Muscle layer of colon (tissue), 2 donors: ENCODE measurements around the gene PRKAB1.
"Not testable (repeated sequence)": the region's sequence is repeated elsewhere in the genome, so short reads cannot be mapped to it uniquely, and the experiment has no call there.

Experiments used
- H3K27ac ChIP-seq: one replicate; pipeline ENCODE4 v1.7.0; 2013; ENCODE audit warnings: low read depth, mild to moderate bottlenecking, low read length, moderate library complexity
- H3K27me3 ChIP-seq, 2 donors: one replicate each; pipeline ENCODE4 v1.7.0; 2013; ENCODE audit warnings: low read length in 2 of 2, mild to moderate bottlenecking in 2 of 2; ENCODE audit not compliant: insufficient read depth in 2 of 2, control insufficient read depth in 1 of 2
- H3K36me3 ChIP-seq: one replicate; pipeline ENCODE4 v1.7.0; 2013; ENCODE audit warnings: mild to moderate bottlenecking, low read length; ENCODE audit not compliant: insufficient read depth
- H3K4me1 ChIP-seq: one replicate; pipeline ENCODE4 v1.7.0; 2013; ENCODE audit warnings: mild to moderate bottlenecking, low read length; ENCODE audit not compliant: insufficient read depth
- H3K4me3 ChIP-seq, 2 donors: one replicate each; pipeline ENCODE4 v1.7.0; 2013; ENCODE audit warnings: low read length in 2 of 2, low read depth in 1 of 2, mild to moderate bottlenecking in 1 of 2, moderate library complexity in 1 of 2
- H3K9ac ChIP-seq: one replicate; pipeline ENCODE4 v1.7.0; 2013; ENCODE audit warnings: low read length
- H3K9me3 ChIP-seq: one replicate; pipeline ENCODE4 v1.7.0; 2013; ENCODE audit warnings: mild to moderate bottlenecking, low read length
- donor health status: abdominal sarcoma.
- donor health status: Adenocarcinoma of cecum.

The PRKAB1 gene, protein sequence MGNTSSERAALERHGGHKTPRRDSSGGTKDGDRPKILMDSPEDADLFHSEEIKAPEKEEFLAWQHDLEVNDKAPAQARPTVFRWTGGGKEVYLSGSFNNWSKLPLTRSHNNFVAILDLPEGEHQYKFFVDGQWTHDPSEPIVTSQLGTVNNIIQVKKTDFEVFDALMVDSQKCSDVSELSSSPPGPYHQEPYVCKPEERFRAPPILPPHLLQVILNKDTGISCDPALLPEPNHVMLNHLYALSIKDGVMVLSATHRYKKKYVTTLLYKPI

DNA sequence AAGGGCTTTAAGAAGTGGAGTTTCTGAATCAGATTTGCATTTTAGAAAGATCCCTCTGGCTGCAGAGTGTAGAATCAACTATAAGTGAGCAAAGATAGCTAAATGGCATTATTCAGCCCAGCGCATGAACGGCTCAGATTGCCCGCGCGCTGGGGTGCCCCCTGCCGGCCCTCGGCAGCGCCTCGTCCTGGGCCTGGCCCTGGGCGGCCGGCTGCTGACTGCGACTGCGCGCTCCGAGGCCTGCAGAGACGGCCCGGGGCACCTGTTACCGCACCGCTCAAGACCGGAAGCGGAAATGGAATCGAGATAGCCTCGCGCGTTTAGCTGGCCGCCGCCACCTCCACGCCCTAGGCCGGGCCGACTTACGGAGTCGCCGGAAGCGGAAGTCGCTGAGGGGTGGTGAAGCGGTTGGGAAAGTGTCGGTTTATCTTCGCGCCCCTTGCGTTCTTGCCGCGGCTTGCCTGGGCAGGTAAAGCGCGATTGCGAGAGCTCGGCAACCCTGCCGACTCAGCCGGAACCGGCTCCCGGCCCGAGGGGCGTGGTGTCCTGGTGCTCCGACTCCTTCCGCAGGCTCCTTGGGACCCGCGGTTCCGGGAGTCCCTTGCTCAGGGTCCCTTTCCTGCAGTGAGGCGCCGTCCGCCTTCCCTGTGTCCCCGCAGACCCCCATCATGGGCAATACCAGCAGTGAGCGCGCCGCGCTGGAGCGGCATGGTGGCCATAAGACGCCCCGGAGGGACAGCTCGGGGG, at the start of gene PRKAB1:
Gene PRKAB1, plus strand, starts transcription at position 557 of the 747 bp plus-strand sequence. Its CDS starts 112 bp downstream, at position 669.
- no peaks in the 10 kb centered on the region for H3K9me3 ChIP-seq
- H3K27ac ChIP-seq = peak within 1 kb of the TSS; percentile 73
- peak within 1 kb of the TSS; percentile 91 for H3K9ac ChIP-seq
- peak within 1 kb of the TSS; percentile 67 to 94 for H3K4me3 ChIP-seq
- peaks cover 24% of the 10 kb centered on the region for H3K4me1 ChIP-seq
- peaks cover 14% of the 10 kb centered on the region for H3K36me3 ChIP-seq
- H3K27me3 ChIP-seq = no peaks in the 10 kb centered on the region

DNA sequence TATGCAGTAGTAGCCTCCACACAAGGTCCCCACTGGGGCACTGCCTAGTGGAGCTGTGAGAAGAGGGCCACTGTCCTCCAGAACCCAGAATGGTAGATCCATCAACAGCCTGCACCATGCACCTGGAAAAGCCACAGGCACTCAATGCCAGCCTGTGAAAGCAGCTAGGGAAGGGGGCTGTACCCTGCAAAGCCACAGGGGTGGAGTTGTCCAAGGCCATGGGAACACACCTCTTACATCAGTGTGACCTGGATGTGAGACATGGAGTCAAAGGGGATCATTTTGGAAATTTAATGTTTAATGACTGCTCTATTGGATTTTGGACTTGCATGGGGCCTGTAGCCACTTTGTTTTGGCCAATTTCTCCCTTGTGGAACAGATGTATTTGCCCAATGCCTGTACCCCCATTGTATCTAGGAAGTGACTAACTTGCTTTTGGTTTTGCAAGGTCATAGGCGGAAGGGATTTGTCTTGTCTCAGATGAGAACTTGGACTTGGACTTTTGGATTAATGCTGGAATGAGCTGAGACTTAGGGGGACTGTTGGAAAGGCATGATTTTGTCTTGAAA, 49.5 kb upstream of the PRKAB1 start:
- not testable (repeated sequence) for H3K27ac ChIP-seq, H3K36me3 ChIP-seq, H3K9ac ChIP-seq, H3K27me3 ChIP-seq, H3K4me1 ChIP-seq, H3K4me3 ChIP-seq, H3K9me3 ChIP-seq

DNA sequence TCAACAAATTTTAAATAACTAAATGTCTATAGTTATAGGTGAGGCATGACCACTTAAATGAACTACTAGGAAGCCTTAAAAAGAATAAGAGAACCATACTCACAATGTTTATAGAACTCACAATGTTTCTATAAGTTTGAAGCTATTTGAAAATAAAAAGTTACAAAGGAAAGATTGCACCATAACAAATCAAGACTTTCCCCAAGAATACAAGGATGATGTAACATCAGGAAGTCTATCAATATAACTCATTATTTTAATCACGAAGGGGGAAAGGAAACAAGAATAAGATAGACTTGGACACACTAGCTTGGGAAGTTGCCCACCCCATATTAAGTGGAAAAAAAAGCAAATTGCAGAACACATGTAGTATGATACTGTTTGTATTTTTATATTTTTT, 47.4 kb upstream of the PRKAB1 start:
- Histone ChIP-seq H3K9me3 (no peaks in the 10 kb centered on the region), H3K4me1 (no peaks in the 10 kb centered on the region), H3K36me3 (no peaks in the 10 kb centered on the region), H3K27me3 (no peaks in the 10 kb centered on the region), H3K9ac (no peak overlapping the region), H3K4me3 (no peak overlapping the region), H3K27ac (no peak overlapping the region)

DNA sequence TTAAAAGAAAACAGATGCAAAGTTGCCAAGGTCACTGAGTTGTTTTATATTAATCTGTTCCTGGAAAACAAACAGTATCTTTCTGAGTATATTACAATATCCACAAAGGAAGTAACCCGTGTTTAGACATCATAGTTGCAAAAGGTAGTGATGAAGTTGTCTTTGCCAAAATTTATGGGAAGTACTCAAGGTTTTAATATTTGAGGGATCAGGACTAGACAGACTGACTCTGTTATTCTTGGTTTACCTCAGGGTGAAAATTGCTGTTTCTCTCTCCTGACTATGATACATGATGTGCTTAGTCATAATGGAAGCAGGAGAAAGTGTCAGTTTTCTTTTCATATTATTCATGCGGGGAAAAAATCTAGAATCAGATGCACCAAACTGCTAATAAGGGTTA, 46.1 kb upstream of the PRKAB1 start:
- H3K36me3 ChIP-seq = no peaks in the 10 kb centered on the region

DNA sequence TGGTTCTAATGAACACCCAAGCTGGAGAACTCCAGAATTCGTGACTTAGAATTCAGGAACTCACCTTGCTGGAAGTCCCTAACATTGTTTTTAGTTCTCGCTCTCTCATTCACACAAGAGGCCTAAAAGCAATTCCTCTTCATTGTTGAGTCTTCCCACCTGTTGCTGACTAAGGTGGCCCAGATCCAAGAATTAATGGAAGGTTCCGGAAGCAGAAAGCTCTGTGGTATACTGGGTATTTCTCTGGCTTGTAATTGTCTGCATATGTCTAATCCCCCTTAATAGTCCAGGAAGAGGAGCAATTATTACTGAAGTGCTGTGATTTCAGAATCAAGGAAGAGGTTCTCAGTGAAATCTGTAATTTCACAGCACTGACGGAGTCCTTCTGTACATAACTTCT, 43.0 kb upstream of the PRKAB1 start:
- Histone ChIP-seq H3K9ac (no peak overlapping the region), H3K4me3 (no peak overlapping the region), H3K27me3 (no peaks in the 10 kb centered on the region), H3K36me3 (no peaks in the 10 kb centered on the region), H3K27ac (no peak overlapping the region), H3K4me1 (no peaks in the 10 kb centered on the region), H3K9me3 (no peaks in the 10 kb centered on the region)

More for the DNA sequence above, 46.1 kb upstream of the PRKAB1 start:
- Histone ChIP-seq H3K27ac (no peak overlapping the region), H3K27me3 (no peaks in the 10 kb centered on the region), H3K4me1 (no peaks in the 10 kb centered on the region), H3K9me3 (no peaks in the 10 kb centered on the region), H3K9ac (no peak overlapping the region), H3K4me3 (no peak overlapping the region)

DNA sequence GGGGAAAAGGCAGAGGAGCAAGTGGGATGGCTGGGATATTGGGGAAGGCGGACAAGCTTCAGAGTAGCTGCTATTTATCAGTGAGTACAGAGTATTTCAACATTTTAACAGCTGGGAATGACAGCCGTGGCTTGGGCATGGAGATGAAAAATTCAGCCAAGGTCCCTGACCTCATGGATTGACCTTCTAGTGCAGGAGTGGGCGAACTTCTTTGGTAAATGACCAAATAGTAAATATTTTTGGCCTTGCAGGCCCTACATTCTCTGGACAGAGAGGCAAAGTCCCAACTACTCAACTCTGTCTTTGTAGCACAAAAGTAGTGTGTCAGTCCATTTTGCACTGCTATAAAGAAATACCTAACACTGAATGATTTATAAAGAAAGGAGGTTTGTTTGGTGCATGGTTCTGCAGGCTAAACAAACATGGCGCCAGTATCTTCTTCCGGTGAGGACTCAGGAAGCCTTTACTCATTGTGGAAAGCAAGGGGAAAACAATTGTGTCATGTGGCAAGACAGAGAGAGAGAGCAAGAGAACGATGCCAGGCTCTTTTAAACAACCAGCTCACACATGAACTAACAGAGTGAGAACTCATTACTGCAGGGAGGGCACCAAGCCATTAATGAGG, 40.8 kb upstream of the PRKAB1 start:
- H3K4me1 ChIP-seq = no peaks in the 10 kb centered on the region
- no peak overlapping the region for H3K9ac ChIP-seq
- H3K4me3 ChIP-seq = no peak overlapping the region
- H3K27ac ChIP-seq = no peak overlapping the region
- no peaks in the 10 kb centered on the region for H3K27me3 ChIP-seq
- H3K9me3 ChIP-seq = no peaks in the 10 kb centered on the region
- H3K36me3 ChIP-seq = no peaks in the 10 kb centered on the region

DNA sequence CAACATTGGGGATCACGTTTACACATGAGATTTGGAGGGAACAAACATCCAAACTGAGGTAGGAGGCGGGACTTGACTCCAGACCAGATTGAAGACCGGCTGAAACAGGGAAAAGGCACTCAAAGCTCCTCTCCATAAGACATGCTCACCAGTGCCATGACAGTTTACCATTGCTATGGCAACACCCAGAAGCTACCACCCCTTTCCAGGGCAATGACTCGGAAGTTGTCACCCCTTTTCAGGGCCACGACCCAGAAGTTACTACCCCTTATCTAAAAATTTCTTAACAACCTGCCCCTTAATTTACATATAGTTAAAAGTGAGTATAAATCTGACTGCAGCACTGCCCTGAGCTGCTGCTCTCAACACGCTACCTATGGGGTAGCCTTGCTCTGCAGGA, 40.2 kb upstream of the PRKAB1 start:
- H3K4me3 ChIP-seq = no peak overlapping the region
- H3K36me3 ChIP-seq = no peaks in the 10 kb centered on the region
- H3K27me3 ChIP-seq = no peaks in the 10 kb centered on the region
- H3K27ac ChIP-seq = no peak overlapping the region
- no peak overlapping the region for H3K9ac ChIP-seq
- no peaks in the 10 kb centered on the region for H3K9me3 ChIP-seq
- H3K4me1 ChIP-seq = no peaks in the 10 kb centered on the region

DNA sequence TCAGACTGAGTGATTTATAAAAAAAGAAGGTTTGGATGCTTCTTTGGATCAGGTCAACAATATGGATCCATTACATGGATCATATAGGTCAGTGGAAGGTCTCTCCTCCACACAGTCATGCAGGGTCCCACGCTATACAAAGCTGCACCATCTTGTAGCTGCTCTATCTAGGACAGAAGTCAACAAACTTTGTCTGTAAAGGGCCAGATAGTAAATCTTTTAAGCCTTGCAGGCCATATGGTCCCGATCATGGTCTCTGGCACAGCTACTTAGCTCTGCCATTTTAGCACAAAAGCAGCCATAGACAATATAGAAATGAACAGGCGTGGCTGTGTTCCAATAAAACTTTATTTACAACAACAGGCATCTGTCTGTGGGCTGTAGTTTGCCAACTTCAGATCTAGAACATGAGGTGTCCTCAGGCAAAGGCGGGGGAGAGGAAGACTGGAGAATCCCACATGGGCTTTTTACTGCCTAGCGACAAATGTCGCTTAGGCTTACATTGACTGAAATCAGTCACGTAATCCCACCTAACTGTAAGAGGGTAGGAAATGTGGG, 37.6 kb upstream of the PRKAB1 start:
- Histone ChIP-seq H3K4me1 (no peaks in the 10 kb centered on the region), H3K27ac (no peak overlapping the region), H3K36me3 (no peaks in the 10 kb centered on the region), H3K27me3 (peaks cover 0 to 5% of the 10 kb centered on the region in 2 donors), H3K4me3 (no peak overlapping the region), H3K9me3 (no peaks in the 10 kb centered on the region), H3K9ac (no peak overlapping the region)

DNA sequence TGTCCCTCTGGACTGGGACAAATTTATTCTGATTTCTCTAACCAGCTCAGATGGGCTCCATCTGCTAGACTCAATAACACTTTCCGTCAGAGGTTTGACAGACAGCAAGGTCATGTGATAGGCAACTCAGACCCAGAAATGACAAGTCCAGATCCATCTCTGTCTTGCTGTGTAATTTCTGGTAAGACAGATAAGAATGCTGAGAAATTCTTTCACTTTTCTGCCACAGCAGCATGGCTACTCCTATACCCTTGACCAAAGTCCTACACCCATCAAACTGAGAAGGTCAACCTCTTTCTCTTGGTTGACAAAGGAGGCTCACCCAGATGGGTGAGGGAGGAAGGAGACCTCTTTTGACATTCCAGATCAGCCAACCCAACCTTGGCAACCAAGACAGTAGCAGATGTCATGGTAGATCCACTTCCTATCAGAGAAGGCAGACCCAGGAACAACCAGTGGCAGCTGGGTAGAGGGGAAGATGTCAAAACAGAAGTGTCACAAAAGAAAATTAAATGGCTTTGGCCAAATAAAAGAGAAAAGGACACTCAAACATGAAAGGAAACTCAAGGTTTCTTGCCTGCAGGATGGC, 36.9 kb upstream of the PRKAB1 start:
- H3K27ac ChIP-seq = no peak overlapping the region
- no peaks in the 10 kb centered on the region for H3K9me3 ChIP-seq
- no peaks in the 10 kb centered on the region for H3K36me3 ChIP-seq
- H3K27me3 ChIP-seq = peaks cover 0 to 5% of the 10 kb centered on the region in 2 donors
- H3K4me3 ChIP-seq = no peak overlapping the region
- no peak overlapping the region for H3K9ac ChIP-seq
- H3K4me1 ChIP-seq = no peaks in the 10 kb centered on the region

DNA sequence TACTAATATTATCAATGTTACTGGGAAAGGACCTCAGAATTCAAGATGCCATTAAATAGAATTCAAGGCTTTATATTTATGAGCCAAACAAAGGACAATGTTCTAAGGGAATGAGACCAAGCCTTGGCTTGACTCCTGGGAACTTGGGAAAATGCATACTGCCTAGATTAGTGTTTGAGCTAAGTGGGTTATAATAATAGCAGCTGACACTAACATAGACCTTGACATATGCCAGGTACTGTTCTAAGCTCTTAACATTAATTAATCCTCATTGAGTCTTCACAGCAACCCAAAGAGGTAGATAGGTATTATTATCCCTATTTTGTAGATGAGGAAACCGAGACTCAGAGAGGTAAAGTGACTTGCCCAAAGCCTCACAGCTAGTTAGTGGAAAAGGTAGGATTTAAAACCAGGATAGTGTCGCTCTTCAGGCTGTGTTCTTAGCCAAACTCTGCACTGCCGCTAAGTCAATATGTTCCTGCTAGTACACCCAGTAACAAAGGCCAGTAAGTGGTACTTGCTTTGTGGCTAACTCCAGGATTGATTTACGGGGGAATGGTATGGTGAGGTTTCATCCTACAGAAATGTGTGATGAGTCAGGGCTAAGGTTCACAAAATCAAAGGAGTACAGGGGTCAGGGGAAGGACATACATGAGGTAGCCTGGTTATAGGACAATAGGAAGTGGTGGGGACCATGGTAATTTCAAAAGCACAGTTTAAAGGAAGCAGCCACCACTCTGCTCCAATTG, 35.8 kb upstream of the PRKAB1 start:
- no peaks in the 10 kb centered on the region for H3K9me3 ChIP-seq
- H3K4me1 ChIP-seq = no peaks in the 10 kb centered on the region
- H3K27me3 ChIP-seq = peaks cover 0 to 5% of the 10 kb centered on the region in 2 donors
- no peaks in the 10 kb centered on the region for H3K36me3 ChIP-seq
- no peak overlapping the region for H3K9ac ChIP-seq
- no peak overlapping the region for H3K27ac ChIP-seq
- no peak overlapping the region for H3K4me3 ChIP-seq
